ENCODE results near the gene GALNT10.
A peak's percentile ranks its signal among the peaks of the same experiment; 100 is the strongest.

The GALNT10 gene

GRCh38 chr5:154386952-154387629 is 196.6 kb downstream of the GALNT10 start:
- H3K4me3 ChIP-seq (replicated peaks; ENCODE audit: low read depth, low read length) = no peak overlapping the region
- DNase-seq (ENCODE audit: low read depth) = no peak
- TF ChIP-seq CTCF (IDR thresholded peaks at IDR 0.05; ENCODE audit: low read length, missing control alignments) = no peak

GRCh38 chr5:154388842-154389241 is 198.3 kb downstream of the GALNT10 start:
- TF ChIP-seq CTCF (IDR thresholded peaks at IDR 0.05; ENCODE audit: low read length, missing control alignments) = no peak
- H3K4me3 ChIP-seq (replicated peaks; ENCODE audit: low read depth, low read length) = no peak overlapping the region
- DNase-seq (ENCODE audit: low read depth) = no peak

GRCh38 chr5:154390096-154390495 is 199.6 kb downstream of the GALNT10 start:
- TF ChIP-seq CTCF (IDR thresholded peaks at IDR 0.05; ENCODE audit: low read length, missing control alignments) = no peak
- H3K4me3 ChIP-seq (replicated peaks; ENCODE audit: low read depth, low read length) = no peak overlapping the region
- DNase-seq (ENCODE audit: low read depth) = peak; percentile 64

DNA sequence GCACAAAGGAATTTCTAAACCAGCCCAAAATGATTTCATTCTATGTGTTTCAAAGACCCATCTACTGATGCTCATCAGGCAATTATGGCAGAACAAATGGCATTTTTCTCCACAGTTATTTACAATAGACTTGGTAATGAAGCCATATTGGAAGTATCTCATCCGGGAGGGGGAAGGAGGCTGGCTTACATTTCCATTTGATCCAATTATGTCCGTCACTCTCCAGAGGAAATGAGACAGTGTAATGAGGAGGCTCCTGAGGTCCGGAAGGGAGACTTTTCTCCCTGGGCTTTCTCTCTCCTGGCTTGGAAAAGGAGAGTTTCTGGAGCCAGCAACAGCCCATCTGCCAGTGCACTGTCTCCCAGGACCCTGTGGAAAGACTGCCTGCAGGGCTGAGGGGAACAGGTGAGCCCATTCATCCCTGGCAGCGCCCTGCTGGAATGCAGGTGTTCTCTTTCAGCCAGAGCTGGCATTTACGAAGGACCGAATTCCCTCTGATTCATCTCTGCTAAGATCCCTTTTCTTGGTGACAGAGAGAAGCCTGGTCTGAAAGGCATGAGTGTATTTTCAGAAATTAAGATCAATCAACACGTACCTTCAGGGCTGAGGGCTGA is 200.3 kb downstream of the GALNT10 start:
- TF ChIP-seq CTCF (IDR thresholded peaks at IDR 0.05; ENCODE audit: low read length, missing control alignments) = no peak
- no peak overlapping the region for H3K4me3 ChIP-seq (replicated peaks; ENCODE audit: low read depth, low read length)
- no peak for DNase-seq (ENCODE audit: low read depth)

- no peak for DNase-seq (ENCODE audit: low read depth)
- no peak overlapping the region for H3K4me3 ChIP-seq (replicated peaks; ENCODE audit: low read depth, low read length)
- no peak for TF ChIP-seq CTCF (IDR thresholded peaks at IDR 0.05; ENCODE audit: low read length, missing control alignments)
Observed at GRCh38 chr5:154391788-154392187, 201.3 kb downstream of the GALNT10 start.

- no peak overlapping the region for H3K4me3 ChIP-seq (replicated peaks; ENCODE audit: low read depth, low read length)
- no peak for DNase-seq (ENCODE audit: low read depth)
- no peak for TF ChIP-seq CTCF (IDR thresholded peaks at IDR 0.05; ENCODE audit: low read length, missing control alignments)
Observed at GRCh38 chr5:154393850-154394249, 203.3 kb downstream of the GALNT10 start.

GRCh38 chr5:154394307-154394706 is 203.8 kb downstream of the GALNT10 start:
- TF ChIP-seq CTCF (IDR thresholded peaks at IDR 0.05; ENCODE audit: low read length, missing control alignments) = no peak
- no peak for DNase-seq (ENCODE audit: low read depth)
- no peak overlapping the region for H3K4me3 ChIP-seq (replicated peaks; ENCODE audit: low read depth, low read length)

Measured in fibroblast of pulmonary artery (primary cell).